GM19395 (cell line): ENCODE results near the gene PYGO1.

Source experiments
- ATAC-seq: cut with Tn5 transposase; IDR thresholded peaks from one replicate; pipeline ENCODE4 v1.9.1; 2021; ENCODE audit warnings: mild to moderate bottlenecking, moderate library complexity; ENCODE audit not compliant: unreplicated experiment

PYGO1 gene

GRCh38 chr15:55573224-55573623, 14.9 kb downstream of the PYGO1 start:
- ATAC-seq: no peak

GRCh38 chr15:55564347-55565145, 23.6 kb downstream of the PYGO1 start:
- no peak for ATAC-seq

- no peak for ATAC-seq
Measured at GRCh38 chr15:55562601-55563000, 25.5 kb downstream of the PYGO1 start.

GRCh38 chr15:55555089-55555488, 33.1 kb downstream of the PYGO1 start:
- no peak for ATAC-seq

DNA sequence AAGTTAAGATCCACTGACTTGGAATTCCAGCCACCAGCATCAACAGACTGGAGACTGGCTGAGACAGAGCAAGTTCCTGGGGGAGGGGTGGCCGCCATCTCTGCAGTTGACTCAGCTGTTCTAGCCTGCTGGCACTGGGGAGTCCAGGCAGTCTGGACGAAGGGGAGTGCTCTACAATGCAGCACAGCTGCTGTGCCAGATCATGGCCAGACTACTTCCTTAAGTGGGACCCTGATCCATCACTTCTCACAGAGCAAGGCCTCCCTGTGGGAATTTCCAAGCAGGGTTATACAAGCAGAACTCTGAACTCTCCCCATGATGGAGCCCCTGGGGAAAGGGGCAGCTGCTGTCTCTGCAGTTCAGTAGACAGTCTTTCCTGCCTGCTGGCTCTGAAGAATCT, 35.2 kb downstream of the PYGO1 start:
- no peak for ATAC-seq

DNA sequence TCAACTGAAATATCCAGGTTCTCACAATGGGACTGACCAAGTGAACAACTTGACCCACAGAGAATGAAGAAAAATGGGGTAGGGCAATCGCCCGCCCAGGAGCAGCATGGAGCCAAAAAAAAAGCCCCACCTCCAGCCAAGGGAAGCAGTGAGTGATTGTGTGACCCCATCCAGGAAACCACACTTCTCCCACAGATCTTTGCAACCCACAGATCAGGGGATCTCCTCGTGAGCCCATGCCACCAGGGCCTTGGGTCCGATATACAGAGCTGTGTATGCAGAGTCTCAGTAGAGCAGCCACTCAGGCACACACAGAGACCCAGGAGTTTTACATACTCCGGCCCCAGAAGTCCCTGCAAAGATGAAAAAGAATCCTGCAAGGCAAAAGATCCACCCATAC, 35.7 kb downstream of the PYGO1 start:
- no peak for ATAC-seq

DNA sequence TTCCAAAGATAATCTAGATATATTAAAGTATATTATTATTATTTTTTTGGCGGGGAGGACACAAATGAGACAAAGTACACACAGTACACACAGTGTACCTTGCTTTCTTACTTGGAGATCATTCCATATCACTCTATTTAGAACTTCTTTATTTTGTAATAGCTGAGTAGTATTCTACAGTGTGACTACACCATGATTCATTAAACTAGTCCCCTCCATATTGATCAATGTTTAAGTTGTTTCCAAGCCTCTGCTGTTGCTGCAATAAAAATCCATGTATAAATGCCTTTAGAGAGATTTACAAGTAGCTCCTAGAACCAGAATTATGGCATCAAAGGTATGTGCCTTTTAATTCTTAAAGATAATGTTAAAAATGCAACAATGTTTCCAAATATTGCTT, 38.8 kb downstream of the PYGO1 start:
- ATAC-seq: no peak

- ATAC-seq: no peak
Measured at GRCh38 chr15:55546718-55547117, 41.4 kb downstream of the PYGO1 start.

DNA sequence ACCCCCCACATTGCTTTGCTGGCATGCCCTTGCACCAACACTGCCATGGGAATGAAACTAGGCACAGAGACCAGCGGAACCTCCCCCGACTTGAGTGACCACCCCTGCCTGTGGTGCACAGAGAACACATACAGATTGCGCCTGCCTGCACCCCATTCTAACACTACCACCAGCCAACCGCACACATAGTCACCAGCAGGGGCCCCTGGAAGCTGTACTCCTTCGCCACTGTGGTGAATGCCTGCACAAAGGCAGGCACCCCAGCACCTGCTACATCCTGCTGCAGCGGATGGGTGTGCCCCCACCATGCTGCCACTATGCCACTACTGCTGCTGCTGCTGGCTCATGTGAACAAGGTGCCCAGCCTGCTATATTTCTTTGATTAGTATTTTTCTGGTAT, 52.7 kb downstream of the PYGO1 start:
- ATAC-seq: no peak

GRCh38 chr15:55532944-55533343, 55.2 kb downstream of the PYGO1 start:
- ATAC-seq: no peak

DNA sequence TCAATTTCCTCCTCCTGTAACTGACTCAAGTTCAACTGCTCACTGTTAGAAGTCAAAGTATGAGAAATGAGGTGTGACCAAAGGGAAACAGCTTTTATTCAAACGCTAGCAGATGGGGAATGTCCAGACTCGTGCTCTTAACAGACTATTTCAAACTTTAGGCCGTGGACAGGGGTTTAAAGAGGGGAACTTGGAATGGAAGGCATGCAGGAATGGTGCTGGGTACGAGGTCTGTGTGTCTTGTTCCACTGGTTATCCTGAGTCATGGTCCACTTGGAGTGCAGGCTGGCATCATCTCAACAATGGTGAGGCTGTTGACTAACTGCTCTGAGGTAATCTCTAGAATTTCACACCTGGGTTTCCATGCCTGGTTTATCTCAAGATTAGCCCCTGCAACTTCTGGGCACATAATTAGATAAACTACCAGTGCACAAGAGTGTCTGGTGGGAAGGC, 57.3 kb downstream of the PYGO1 start:
- ATAC-seq: no peak

GRCh38 chr15:55528812-55529211, 59.3 kb downstream of the PYGO1 start:
- no peak for ATAC-seq

- ATAC-seq: no peak
Measured at GRCh38 chr15:55527150-55527549, 61.0 kb downstream of the PYGO1 start.

DNA sequence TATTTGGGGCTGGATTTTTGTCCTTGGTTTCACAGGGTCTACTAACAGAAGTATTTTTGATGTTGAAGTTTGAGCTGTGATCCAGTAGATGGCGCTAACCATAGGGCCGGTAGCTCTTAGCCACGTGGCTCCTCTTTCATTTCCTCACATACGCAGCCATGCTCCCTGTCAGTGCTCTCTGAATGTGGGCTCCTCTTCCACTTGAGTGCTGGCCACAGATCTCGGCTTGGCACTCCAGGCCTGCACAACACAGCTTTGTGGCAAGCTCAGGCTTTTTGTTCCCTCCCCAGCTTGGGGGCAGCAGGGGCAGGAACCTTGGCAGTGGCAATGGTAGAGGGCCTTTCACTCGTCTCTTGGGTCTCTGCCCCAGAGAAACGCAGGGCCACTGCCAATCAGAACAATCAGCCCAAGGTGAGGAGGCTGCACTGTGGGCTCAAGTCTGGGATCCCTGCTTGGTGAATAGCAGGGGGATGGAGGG, 61.5 kb downstream of the PYGO1 start:
- no peak for ATAC-seq

- no peak for ATAC-seq
Measured at GRCh38 chr15:55522742-55523450, 65.2 kb downstream of the PYGO1 start.

GRCh38 chr15:55518641-55519040, 69.5 kb downstream of the PYGO1 start:
- ATAC-seq: no peak

- no peak for ATAC-seq
Measured at GRCh38 chr15:55518009-55518408, 70.1 kb downstream of the PYGO1 start.

DNA sequence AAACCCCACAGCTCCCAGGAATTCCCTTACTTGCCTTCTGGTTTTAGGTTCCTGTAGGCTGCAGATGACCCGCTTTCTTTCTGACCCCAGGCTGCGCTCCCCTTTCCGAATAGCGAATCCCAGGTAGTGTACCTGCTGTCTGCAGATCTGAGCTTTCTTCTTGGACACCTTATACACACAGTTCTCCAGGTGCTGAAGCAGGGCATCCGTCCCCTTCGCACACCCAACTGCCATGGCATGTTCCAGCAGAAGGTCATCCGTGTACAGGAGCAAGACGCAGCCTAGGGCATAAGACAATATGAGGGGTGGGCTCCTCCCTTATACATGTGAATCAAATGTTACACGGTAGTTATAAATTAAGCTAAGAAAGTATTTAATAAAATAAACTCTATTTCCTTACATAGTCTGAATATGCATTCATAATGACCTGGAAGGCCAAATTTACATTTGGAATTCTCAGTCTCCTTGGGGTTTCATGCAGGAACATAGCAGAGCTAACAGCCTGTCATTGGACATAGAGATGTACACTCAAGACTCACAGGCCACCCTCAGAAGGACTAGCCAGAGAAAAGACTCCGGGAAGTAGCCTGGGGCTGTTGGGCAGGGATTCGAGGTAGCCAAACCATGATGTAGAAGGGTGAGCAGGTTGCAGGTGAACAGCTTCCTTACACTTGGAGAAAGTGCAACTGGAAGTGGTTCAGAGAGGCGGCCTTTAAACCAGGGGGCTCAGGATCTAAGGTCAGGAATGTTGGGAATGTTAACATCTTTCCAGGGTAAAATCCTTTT, 72.0 kb downstream of the PYGO1 start:
- ATAC-seq: no peak

GRCh38 chr15:55515491-55515890, 72.7 kb downstream of the PYGO1 start:
- no peak for ATAC-seq

- ATAC-seq: no peak
Measured at GRCh38 chr15:55514414-55514850, 73.7 kb downstream of the PYGO1 start.
